Measurements from ENCODE around the gene DNMT3B.
"Not testable (repeated sequence)": the region's sequence is repeated elsewhere in the genome, so short reads cannot be mapped to it uniquely, and the experiment has no call there.

The DNMT3B gene

GRCh38 chr20:32761831-32762753 lies at the start of gene DNMT3B:
Gene DNMT3B (plus strand): TSS chr20:32762385. CDS start chr20:32780324, 17,939 bp downstream.
- in situ Hi-C loops (cut with MboI; ENCODE audit: low pct_unique_long_range_greater_than_20kb, low sequenced_read_pairs), result no loop called here
- peak; percentile 66 for DNase-seq

GRCh38 chr20:32718749-32719348 lies 43.3 kb upstream of the DNMT3B start:
- in situ Hi-C loops (cut with MboI; ENCODE audit: low pct_unique_long_range_greater_than_20kb, low sequenced_read_pairs), result no loop called here

GRCh38 chr20:32727683-32728082 lies 34.5 kb upstream of the DNMT3B start:
- in situ Hi-C loops (cut with MboI; ENCODE audit: low pct_unique_long_range_greater_than_20kb, low sequenced_read_pairs), result no loop called here
- no peak for DNase-seq

More at GRCh38 chr20:32718749-32719348, 43.3 kb upstream of the DNMT3B start:
- no peak for DNase-seq

GRCh38 chr20:32728435-32728834 lies 33.8 kb upstream of the DNMT3B start:
- in situ Hi-C loops (cut with MboI; ENCODE audit: low pct_unique_long_range_greater_than_20kb, low sequenced_read_pairs), result not testable (repeated sequence)

GRCh38 chr20:32729334-32729733 lies 32.9 kb upstream of the DNMT3B start:
- in situ Hi-C loops (cut with MboI; ENCODE audit: low pct_unique_long_range_greater_than_20kb, low sequenced_read_pairs), result not testable (repeated sequence)

More at GRCh38 chr20:32728435-32728834, 33.8 kb upstream of the DNMT3B start:
- DNase-seq, result not testable (repeated sequence)

GRCh38 chr20:32731882-32732266 lies 30.3 kb upstream of the DNMT3B start:
- in situ Hi-C loops (cut with MboI; ENCODE audit: low pct_unique_long_range_greater_than_20kb, low sequenced_read_pairs), result no loop called here
- DNase-seq, result peak; percentile 56

More at GRCh38 chr20:32729334-32729733, 32.9 kb upstream of the DNMT3B start:
- DNase-seq, result not testable (repeated sequence)

- DNase-seq, result no peak
- in situ Hi-C loops (cut with MboI; ENCODE audit: low pct_unique_long_range_greater_than_20kb, low sequenced_read_pairs), result no loop called here
These were observed 24.6 kb upstream of the DNMT3B start for GRCh38 chr20:32737371-32738223.

GRCh38 chr20:32741151-32741550 lies 21.0 kb upstream of the DNMT3B start:
- in situ Hi-C loops (cut with MboI; ENCODE audit: low pct_unique_long_range_greater_than_20kb, low sequenced_read_pairs), result no loop called here
- DNase-seq, result no peak

- in situ Hi-C loops (cut with MboI; ENCODE audit: low pct_unique_long_range_greater_than_20kb, low sequenced_read_pairs), result no loop called here
These were observed 19.6 kb upstream of the DNMT3B start for GRCh38 chr20:32742322-32743236.

GRCh38 chr20:32743237-32744112 lies 18.7 kb upstream of the DNMT3B start, which contains the start of gene COMMD7:
Gene COMMD7 (minus strand): TSS chr20:32743467. CDS start chr20:32743391, 76 bp downstream.
- peak; percentile 44 for DNase-seq
- in situ Hi-C loops (cut with MboI; ENCODE audit: low pct_unique_long_range_greater_than_20kb, low sequenced_read_pairs), result no loop called here

More at GRCh38 chr20:32742322-32743236, 19.6 kb upstream of the DNMT3B start:
- DNase-seq, result peak; percentile 21

- no peak for DNase-seq
- in situ Hi-C loops (cut with MboI; ENCODE audit: low pct_unique_long_range_greater_than_20kb, low sequenced_read_pairs), result no loop called here
These were observed 12.1 kb upstream of the DNMT3B start for GRCh38 chr20:32749914-32750637.

- DNase-seq, result no peak
- in situ Hi-C loops (cut with MboI; ENCODE audit: low pct_unique_long_range_greater_than_20kb, low sequenced_read_pairs), result no loop called here
These were observed 10.9 kb upstream of the DNMT3B start for GRCh38 chr20:32751293-32751692.

- in situ Hi-C loops (cut with MboI; ENCODE audit: low pct_unique_long_range_greater_than_20kb, low sequenced_read_pairs), result no loop called here
- no peak for DNase-seq
These were observed 10.3 kb upstream of the DNMT3B start for GRCh38 chr20:32751702-32752457.

GRCh38 chr20:32752458-32753250 lies 9.5 kb upstream of the DNMT3B start:
- no peak for DNase-seq
- in situ Hi-C loops (cut with MboI; ENCODE audit: low pct_unique_long_range_greater_than_20kb, low sequenced_read_pairs), result no loop called here

- in situ Hi-C loops (cut with MboI; ENCODE audit: low pct_unique_long_range_greater_than_20kb, low sequenced_read_pairs), result no loop called here
- DNase-seq, result no peak
These were observed 8.5 kb upstream of the DNMT3B start for GRCh38 chr20:32753731-32754130.
